ENCODE data around the gene OAS1.

OAS1 gene

GRCh38 chr12:112964915-112965314 is 58.2 kb downstream of the OAS1 start:
- POLR2A ChIA-PET (ENCODE audit: low non-redundant PET) = no interaction called here
- H3K27ac ChIP-seq = no peak overlapping the region
- DNase-seq (ENCODE audit: low spot score) = no peak
- CTCF ChIA-PET = no interaction called here
- TF ChIP-seq, protein P1, sequence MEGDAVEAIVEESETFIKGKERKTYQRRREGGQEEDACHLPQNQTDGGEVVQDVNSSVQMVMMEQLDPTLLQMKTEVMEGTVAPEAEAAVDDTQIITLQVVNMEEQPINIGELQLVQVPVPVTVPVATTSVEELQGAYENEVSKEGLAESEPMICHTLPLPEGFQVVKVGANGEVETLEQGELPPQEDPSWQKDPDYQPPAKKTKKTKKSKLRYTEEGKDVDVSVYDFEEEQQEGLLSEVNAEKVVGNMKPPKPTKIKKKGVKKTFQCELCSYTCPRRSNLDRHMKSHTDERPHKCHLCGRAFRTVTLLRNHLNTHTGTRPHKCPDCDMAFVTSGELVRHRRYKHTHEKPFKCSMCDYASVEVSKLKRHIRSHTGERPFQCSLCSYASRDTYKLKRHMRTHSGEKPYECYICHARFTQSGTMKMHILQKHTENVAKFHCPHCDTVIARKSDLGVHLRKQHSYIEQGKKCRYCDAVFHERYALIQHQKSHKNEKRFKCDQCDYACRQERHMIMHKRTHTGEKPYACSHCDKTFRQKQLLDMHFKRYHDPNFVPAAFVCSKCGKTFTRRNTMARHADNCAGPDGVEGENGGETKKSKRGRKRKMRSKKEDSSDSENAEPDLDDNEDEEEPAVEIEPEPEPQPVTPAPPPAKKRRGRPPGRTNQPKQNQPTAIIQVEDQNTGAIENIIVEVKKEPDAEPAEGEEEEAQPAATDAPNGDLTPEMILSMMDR (conservative IDR thresholded peaks at IDR 0.05; ENCODE audit: low read depth) = no peak

GRCh38 chr12:112965643-112966042 is 58.9 kb downstream of the OAS1 start:
- DNase-seq (ENCODE audit: low spot score) = no peak
- POLR2A ChIA-PET (ENCODE audit: low non-redundant PET) = no interaction called here
- H3K27ac ChIP-seq = no peak overlapping the region
- TF ChIP-seq, protein P1 (conservative IDR thresholded peaks at IDR 0.05; ENCODE audit: low read depth) = no peak
- CTCF ChIA-PET = no interaction called here

DNA sequence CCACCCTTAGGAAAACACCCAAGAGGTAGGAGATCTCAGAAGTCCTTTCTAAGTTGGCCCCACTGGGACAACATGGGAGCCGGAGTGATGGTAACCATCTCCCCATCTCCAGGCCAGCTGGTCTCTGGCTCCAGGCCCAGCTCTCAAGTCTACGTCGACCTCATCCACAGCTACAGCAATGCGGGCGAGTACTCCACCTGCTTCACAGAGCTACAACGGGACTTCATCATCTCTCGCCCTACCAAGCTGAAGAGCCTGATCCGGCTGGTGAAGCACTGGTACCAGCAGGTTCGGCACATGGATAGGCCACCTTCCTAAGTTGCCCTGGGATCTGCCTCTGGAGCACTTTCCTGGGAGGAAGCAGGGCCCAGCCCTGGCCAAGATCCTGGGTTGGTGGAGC is 60.5 kb downstream of the OAS1 start:
- H3K27ac ChIP-seq = no peak overlapping the region
- CTCF ChIA-PET = no interaction called here
- POLR2A ChIA-PET (ENCODE audit: low non-redundant PET) = no interaction called here
- DNase-seq (ENCODE audit: low spot score) = no peak
- TF ChIP-seq, protein P1 (conservative IDR thresholded peaks at IDR 0.05; ENCODE audit: low read depth) = no peak

- H3K27ac ChIP-seq = no peak overlapping the region
- no peak for DNase-seq (ENCODE audit: low spot score)
- TF ChIP-seq, protein P1 (conservative IDR thresholded peaks at IDR 0.05; ENCODE audit: low read depth) = no peak
- ChIA-PET CTCF (no interaction called here), POLR2A (ENCODE audit: low non-redundant PET) (no interaction called here)
Observed at GRCh38 chr12:112967858-112968257, 61.1 kb downstream of the OAS1 start.
